ENCODE results near the gene NCKAP5. TPM values are rescaled to one million over a fixed set of nuclear protein-coding genes. Genes with fewer than 3 reads are reported as not detected.

The NCKAP5 gene
- polyA plus RNA-seq, 2 donors = 2.2 to 3.0 TPM

DNA sequence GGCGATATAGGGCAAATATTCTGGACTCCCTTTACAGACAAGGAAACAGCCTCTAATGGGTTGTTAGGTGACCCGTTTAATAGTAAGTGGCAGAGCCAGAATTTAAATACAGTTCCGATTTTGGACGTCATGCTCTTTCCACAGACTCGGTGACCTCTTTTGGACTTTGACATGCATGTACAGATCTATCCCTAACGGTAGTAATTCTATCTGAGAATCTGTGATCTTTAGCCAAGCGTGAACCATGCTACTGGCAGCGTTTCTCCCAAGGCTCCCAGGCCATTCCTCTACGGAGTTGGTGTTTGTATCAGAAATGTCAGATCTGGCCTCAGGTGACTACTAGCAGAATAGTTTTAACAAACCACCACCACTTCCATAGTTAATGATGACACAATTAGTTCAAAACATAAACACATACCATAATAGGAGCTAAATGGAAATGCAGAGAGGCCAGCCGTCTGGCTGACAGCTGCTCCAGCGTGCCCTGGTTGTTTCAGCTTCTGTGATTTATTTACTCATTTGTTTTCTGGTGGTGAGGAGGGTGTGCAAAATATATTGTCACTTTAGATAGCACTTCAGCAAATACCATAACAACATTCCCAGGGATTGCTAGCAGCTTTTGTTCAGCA, 593.7 kb downstream of the NCKAP5 start:
- Histone ChIP-seq H3K36me3 (ENCODE audit: control insufficient read depth in 2 of 2, insufficient read depth in 2 of 2, low read length in 1 of 2) (no peaks in the 10 kb centered on the region), H3K4me3 (ENCODE audit: low read depth in 1 of 2, low read length in 2 of 2) (no peak overlapping the region), H3K27me3 (ENCODE audit: control insufficient read depth in 1 of 2, insufficient read depth in 2 of 2, low read length in 2 of 2) (no peaks in the 10 kb centered on the region), H3K9me3 (ENCODE audit: control insufficient read depth in 2 of 2, insufficient read depth in 1 of 2, low read depth in 1 of 2, low read length in 1 of 2) (no peaks in the 10 kb centered on the region), H3K27ac (ENCODE audit: low read depth in 2 of 2, low read length in 1 of 2) (no peak overlapping the region), H3K4me1 (ENCODE audit: control insufficient read depth in 2 of 2, insufficient read depth in 2 of 2, low read length in 1 of 2) (peaks cover 2 to 4% of the 10 kb centered on the region in 2 donors)
- 64 to 67% methylated on average over 11 of the region's 11 CpGs for WGBS, 2 donors

DNA sequence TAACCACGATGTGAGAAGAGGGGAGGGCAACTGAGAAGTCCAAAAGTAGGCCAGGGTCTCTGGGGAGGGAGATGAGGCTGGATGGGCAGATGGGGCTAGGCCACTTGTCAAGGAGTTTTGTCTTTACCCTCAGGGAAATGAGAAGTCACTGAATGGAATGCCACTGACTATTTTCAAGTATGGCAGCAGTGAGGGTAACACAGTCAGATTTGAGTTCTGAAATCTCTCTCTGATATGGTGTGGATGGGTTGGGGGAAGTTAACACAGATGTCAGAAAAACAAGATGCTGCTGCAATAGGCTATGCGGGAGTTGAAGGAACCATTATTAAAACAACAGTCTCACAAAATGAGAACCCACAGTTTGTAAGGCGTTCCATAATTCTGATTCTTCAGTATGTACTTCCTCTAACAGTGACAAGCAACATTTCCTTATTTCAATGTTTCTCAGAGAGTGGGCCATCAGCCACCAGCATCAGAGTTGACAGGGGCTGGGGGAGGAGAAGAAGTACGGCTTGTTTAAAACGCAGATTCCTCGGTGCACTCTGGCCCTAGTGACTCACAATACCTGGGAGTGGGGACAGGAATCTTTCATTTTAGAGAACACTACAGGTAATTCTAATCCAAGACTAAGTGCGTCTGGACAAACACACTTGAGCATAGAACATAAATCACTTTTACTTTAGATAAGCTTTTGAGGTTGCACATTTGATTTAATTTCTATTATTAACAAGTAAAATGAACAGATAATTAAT, 596.8 kb downstream of the NCKAP5 start:
- H3K27ac ChIP-seq (ENCODE audit: low read depth in 2 of 2, low read length in 1 of 2) = no peak overlapping the region
- WGBS, 2 donors = 57 to 73% methylated on average over 7 of the region's 7 CpGs
- no peak overlapping the region for H3K4me3 ChIP-seq (ENCODE audit: low read depth in 1 of 2, low read length in 2 of 2)
- peaks cover 0 to 2% of the 10 kb centered on the region in 2 donors for H3K4me1 ChIP-seq (ENCODE audit: control insufficient read depth in 2 of 2, insufficient read depth in 2 of 2, low read length in 1 of 2)
- no peaks in the 10 kb centered on the region for H3K9me3 ChIP-seq (ENCODE audit: control insufficient read depth in 2 of 2, insufficient read depth in 1 of 2, low read depth in 1 of 2, low read length in 1 of 2)
- no peaks in the 10 kb centered on the region for H3K27me3 ChIP-seq (ENCODE audit: control insufficient read depth in 1 of 2, insufficient read depth in 2 of 2, low read length in 2 of 2)
- no peaks in the 10 kb centered on the region for H3K36me3 ChIP-seq (ENCODE audit: control insufficient read depth in 2 of 2, insufficient read depth in 2 of 2, low read length in 1 of 2)

DNA sequence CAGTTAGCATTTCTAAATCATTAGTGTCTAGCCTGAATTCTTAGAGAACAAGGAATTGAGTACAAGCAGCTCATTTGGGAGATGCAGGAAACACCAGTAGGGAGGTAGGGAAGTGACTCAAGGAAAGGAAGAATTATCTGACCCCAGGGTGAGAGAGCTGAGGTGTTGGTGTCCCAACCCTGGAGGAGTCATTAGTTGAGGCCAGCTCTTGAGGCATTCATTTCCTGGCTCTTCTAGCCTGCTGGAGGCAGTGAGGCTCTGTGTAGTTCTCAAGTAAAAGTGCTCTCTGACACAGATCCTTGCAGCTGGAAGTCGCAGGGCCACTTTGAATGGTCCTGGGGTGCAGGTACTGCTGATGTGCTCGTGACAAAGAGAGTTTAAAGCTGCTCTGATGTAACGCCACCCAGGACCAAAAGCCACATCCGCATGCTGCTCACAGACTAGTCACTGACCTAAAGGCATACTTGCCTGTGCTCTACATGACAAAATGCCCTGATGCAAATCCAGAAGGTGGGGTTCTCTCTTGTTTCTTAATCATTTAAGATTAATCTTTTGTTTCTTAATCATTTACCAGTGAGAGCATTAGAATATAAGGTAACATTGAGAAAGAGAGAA, 598.8 kb downstream of the NCKAP5 start:
- no peaks in the 10 kb centered on the region for H3K27me3 ChIP-seq (ENCODE audit: control insufficient read depth in 1 of 2, insufficient read depth in 2 of 2, low read length in 2 of 2)

DNA sequence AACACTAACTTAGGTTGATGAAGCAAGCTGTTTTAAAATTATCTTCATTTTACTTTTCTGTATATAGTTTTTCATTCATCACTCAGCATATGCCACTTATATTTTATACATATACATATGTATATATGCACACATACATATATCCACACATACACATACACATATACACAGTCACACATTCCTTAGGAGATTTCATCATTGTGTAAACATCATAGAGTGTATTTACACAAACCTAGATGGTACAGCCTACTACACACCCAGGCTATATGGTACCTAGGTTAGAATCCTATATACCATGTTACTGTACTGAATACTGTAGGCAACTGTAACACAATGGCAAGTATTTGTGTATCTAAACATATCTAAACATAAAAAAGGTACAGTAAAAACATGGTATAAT, 602.8 kb downstream of the NCKAP5 start:
- Histone ChIP-seq H3K4me3 (ENCODE audit: low read depth in 1 of 2, low read length in 2 of 2) (no peak overlapping the region), H3K27ac (ENCODE audit: low read depth in 2 of 2, low read length in 1 of 2) (no peak overlapping the region), H3K36me3 (ENCODE audit: control insufficient read depth in 2 of 2, insufficient read depth in 2 of 2, low read length in 1 of 2) (no peaks in the 10 kb centered on the region), H3K27me3 (ENCODE audit: control insufficient read depth in 1 of 2, insufficient read depth in 2 of 2, low read length in 2 of 2) (no peaks in the 10 kb centered on the region), H3K4me1 (ENCODE audit: control insufficient read depth in 2 of 2, insufficient read depth in 2 of 2, low read length in 1 of 2) (no peaks in the 10 kb centered on the region), H3K9me3 (ENCODE audit: control insufficient read depth in 2 of 2, insufficient read depth in 1 of 2, low read depth in 1 of 2, low read length in 1 of 2) (no peaks in the 10 kb centered on the region)

More for the DNA sequence above, 598.8 kb downstream of the NCKAP5 start:
- H3K9me3 ChIP-seq (ENCODE audit: control insufficient read depth in 2 of 2, insufficient read depth in 1 of 2, low read depth in 1 of 2, low read length in 1 of 2) = no peaks in the 10 kb centered on the region
- WGBS, 2 donors = 81 to 87% methylated on average over 4 of the region's 4 CpGs
- H3K4me1 ChIP-seq (ENCODE audit: control insufficient read depth in 2 of 2, insufficient read depth in 2 of 2, low read length in 1 of 2) = peaks cover 0 to 2% of the 10 kb centered on the region in 2 donors
- H3K4me3 ChIP-seq (ENCODE audit: low read depth in 1 of 2, low read length in 2 of 2) = no peak overlapping the region
- no peaks in the 10 kb centered on the region for H3K36me3 ChIP-seq (ENCODE audit: control insufficient read depth in 2 of 2, insufficient read depth in 2 of 2, low read length in 1 of 2)
- H3K27ac ChIP-seq (ENCODE audit: low read depth in 2 of 2, low read length in 1 of 2) = no peak overlapping the region

DNA sequence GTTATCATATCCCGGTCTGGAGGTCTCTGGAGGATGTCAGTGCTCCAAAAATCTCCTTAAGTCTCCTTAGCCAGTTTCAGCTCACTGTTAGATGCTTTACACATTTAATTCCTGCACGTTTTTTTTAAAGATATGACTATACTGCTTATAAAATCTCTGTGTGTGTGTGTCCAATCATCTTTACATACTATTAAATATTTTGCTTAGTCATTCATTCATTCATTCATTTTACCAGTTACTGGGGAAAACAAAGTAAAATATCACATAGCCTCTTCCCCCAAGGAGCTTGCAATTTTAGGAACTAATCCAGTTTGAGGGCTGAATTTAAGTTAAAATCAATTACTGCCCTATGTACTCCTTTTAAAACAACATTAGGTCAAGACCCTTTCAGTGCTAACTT, 605.1 kb downstream of the NCKAP5 start:
- no peaks in the 10 kb centered on the region for H3K27me3 ChIP-seq (ENCODE audit: control insufficient read depth in 1 of 2, insufficient read depth in 2 of 2, low read length in 2 of 2)
- peaks cover 0 to 2% of the 10 kb centered on the region in 2 donors for H3K4me1 ChIP-seq (ENCODE audit: control insufficient read depth in 2 of 2, insufficient read depth in 2 of 2, low read length in 1 of 2)
- no peak overlapping the region for H3K4me3 ChIP-seq (ENCODE audit: low read depth in 1 of 2, low read length in 2 of 2)
- no peaks in the 10 kb centered on the region for H3K36me3 ChIP-seq (ENCODE audit: control insufficient read depth in 2 of 2, insufficient read depth in 2 of 2, low read length in 1 of 2)
- H3K9me3 ChIP-seq (ENCODE audit: control insufficient read depth in 2 of 2, insufficient read depth in 1 of 2, low read depth in 1 of 2, low read length in 1 of 2) = no peaks in the 10 kb centered on the region
- WGBS, 2 donors = 68 to 70% methylated on average over 2 of the region's 2 CpGs
- H3K27ac ChIP-seq (ENCODE audit: low read depth in 2 of 2, low read length in 1 of 2) = no peak overlapping the region

DNA sequence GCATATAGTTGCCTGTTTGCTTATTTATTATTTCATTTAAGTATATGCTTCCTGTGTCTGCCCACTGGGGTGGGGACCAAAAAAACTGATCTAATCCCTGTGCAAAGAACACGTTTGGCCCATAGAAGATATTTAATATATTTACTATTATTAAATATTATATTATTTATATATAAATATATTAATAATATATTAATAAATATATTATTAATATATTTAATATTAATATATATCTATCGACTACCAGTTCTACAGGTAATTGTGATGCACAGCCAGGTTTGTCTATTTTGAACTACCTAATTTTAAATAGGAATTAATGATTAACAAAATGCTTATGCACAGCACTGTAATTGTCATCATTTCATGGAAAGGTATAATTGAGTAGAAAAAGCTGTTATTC, 609.4 kb downstream of the NCKAP5 start:
- Histone ChIP-seq H3K36me3 (ENCODE audit: control insufficient read depth in 2 of 2, insufficient read depth in 2 of 2, low read length in 1 of 2) (no peaks in the 10 kb centered on the region), H3K9me3 (ENCODE audit: control insufficient read depth in 2 of 2, insufficient read depth in 1 of 2, low read depth in 1 of 2, low read length in 1 of 2) (no peaks in the 10 kb centered on the region), H3K4me1 (ENCODE audit: control insufficient read depth in 2 of 2, insufficient read depth in 2 of 2, low read length in 1 of 2) (peaks cover 0 to 2% of the 10 kb centered on the region in 2 donors), H3K4me3 (ENCODE audit: low read depth in 1 of 2, low read length in 2 of 2) (no peak overlapping the region), H3K27ac (ENCODE audit: low read depth in 2 of 2, low read length in 1 of 2) (no peak overlapping the region), H3K27me3 (ENCODE audit: control insufficient read depth in 1 of 2, insufficient read depth in 2 of 2, low read length in 2 of 2) (no peaks in the 10 kb centered on the region)
- 86 to 87% methylated on average over 2 of the region's 2 CpGs for WGBS, 2 donors

DNA sequence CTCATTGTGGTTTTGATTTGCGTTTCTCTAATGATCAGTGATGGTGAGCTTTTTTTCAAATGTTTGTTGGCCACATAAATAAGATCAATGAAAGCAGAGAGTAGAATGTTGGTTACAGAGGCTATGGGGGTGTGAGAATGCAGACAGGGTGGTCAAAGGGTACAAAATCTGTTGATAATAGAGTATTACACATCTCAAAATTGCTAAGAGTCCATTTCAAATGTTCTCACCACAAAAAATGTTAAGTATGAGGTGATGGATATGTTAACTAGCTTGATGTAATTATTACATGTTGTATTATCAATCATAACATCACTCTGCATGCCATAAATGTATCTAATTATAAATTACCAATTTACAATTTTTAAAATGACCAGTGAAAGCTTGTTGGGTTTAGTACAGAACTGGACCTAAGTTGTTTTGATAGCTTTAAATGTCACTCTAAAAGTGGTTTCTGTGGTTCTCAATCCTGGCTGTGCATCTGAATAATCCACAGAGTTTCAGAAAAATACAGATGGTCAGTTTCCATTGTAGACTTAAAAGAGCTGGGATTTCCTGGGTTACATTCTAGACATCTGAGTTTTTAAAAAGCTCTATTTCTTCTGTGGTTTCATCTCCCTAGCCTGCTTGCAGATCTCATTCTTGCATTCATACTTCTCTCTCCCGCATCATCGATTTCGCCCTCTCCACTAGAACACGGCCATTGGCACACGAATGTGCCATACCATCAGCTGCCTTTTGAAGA, 612.2 kb downstream of the NCKAP5 start:
- no peak overlapping the region for H3K27ac ChIP-seq (ENCODE audit: low read depth in 2 of 2, low read length in 1 of 2)
- H3K9me3 ChIP-seq (ENCODE audit: control insufficient read depth in 2 of 2, insufficient read depth in 1 of 2, low read depth in 1 of 2, low read length in 1 of 2) = no peaks in the 10 kb centered on the region
- no peaks in the 10 kb centered on the region for H3K36me3 ChIP-seq (ENCODE audit: control insufficient read depth in 2 of 2, insufficient read depth in 2 of 2, low read length in 1 of 2)
- no peaks in the 10 kb centered on the region for H3K27me3 ChIP-seq (ENCODE audit: control insufficient read depth in 1 of 2, insufficient read depth in 2 of 2, low read length in 2 of 2)
- H3K4me3 ChIP-seq (ENCODE audit: low read depth in 1 of 2, low read length in 2 of 2) = no peak overlapping the region
- H3K4me1 ChIP-seq (ENCODE audit: control insufficient read depth in 2 of 2, insufficient read depth in 2 of 2, low read length in 1 of 2) = peaks cover 0 to 2% of the 10 kb centered on the region in 2 donors
- WGBS, 2 donors = 86 to 94% methylated on average over 6 of the region's 6 CpGs

DNA sequence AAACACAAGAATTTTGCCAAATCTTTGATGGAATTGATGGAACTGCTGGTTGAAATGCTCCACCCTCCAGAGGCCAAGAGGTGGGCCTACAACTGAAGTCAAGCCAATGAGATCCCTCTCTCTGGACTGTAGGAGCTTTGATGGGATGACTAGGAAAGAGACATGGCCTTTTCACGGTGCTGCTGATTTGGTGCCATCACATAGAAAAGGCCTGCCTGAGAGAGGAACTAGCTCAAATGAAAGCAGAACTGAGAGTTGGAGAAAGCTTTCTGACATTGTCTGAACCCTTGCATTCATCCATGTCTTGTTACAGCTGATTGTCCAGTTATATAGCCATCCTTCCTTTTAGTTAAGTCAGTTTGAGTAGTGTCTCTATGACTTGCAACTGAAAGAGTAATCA, 614.5 kb downstream of the NCKAP5 start:
- H3K4me1 ChIP-seq (ENCODE audit: control insufficient read depth in 2 of 2, insufficient read depth in 2 of 2, low read length in 1 of 2) = no peaks in the 10 kb centered on the region
- H3K4me3 ChIP-seq (ENCODE audit: low read depth in 1 of 2, low read length in 2 of 2) = no peak overlapping the region
- WGBS, 2 donors = 89 to 96% methylated on average over 1 of the region's 1 CpG
- H3K27me3 ChIP-seq (ENCODE audit: control insufficient read depth in 1 of 2, insufficient read depth in 2 of 2, low read length in 2 of 2) = no peaks in the 10 kb centered on the region
- H3K9me3 ChIP-seq (ENCODE audit: control insufficient read depth in 2 of 2, insufficient read depth in 1 of 2, low read depth in 1 of 2, low read length in 1 of 2) = no peaks in the 10 kb centered on the region
- no peaks in the 10 kb centered on the region for H3K36me3 ChIP-seq (ENCODE audit: control insufficient read depth in 2 of 2, insufficient read depth in 2 of 2, low read length in 1 of 2)
- no peak overlapping the region for H3K27ac ChIP-seq (ENCODE audit: low read depth in 2 of 2, low read length in 1 of 2)

DNA sequence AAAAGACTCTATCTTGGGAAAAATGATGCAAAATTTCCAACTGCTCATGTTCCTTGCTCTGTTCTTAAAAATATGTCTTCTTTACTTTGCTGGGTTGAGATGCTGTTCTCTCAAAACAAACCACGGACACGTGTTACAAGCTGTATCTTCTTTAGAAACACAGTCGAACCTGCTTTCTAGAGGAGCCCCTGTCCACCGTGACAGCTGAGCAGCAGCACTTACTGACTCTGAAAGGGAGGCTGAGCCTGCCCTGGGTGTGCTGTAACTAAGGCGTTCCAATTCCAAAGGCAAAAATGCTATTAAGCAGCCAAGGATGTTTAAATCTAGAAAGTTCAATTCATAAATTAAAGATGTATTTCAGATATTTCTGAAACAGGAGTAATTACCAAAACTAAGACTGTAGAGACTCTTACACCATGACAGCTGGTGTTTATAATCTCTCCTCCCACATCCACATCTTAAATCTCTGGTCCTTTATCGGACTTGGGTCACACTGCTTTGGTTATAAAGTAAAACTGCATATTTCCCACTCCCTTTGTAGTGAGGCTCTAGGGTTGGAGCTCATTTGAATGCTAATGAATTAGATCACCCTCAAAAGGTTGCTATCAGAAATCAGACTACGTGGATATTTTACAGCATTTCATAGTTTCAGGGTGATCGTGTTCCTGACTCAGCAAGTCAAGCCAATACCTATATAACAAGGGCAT, 617.1 kb downstream of the NCKAP5 start:
- H3K27me3 ChIP-seq (ENCODE audit: control insufficient read depth in 1 of 2, insufficient read depth in 2 of 2, low read length in 2 of 2) = no peaks in the 10 kb centered on the region
- no peaks in the 10 kb centered on the region for H3K36me3 ChIP-seq (ENCODE audit: control insufficient read depth in 2 of 2, insufficient read depth in 2 of 2, low read length in 1 of 2)
- H3K9me3 ChIP-seq (ENCODE audit: control insufficient read depth in 2 of 2, insufficient read depth in 1 of 2, low read depth in 1 of 2, low read length in 1 of 2) = no peaks in the 10 kb centered on the region
- 69 to 71% methylated on average over 8 of the region's 8 CpGs for WGBS, 2 donors
- H3K4me1 ChIP-seq (ENCODE audit: control insufficient read depth in 2 of 2, insufficient read depth in 2 of 2, low read length in 1 of 2) = no peaks in the 10 kb centered on the region
- H3K4me3 ChIP-seq (ENCODE audit: low read depth in 1 of 2, low read length in 2 of 2) = no peak overlapping the region
- no peak overlapping the region for H3K27ac ChIP-seq (ENCODE audit: low read depth in 2 of 2, low read length in 1 of 2)

All from esophagus (tissue), 2 donors.